Prostate gland (tissue), 2 donors: ENCODE measurements around the gene SLC4A3. TPM values are rescaled to one million over a fixed set of nuclear protein-coding genes. Genes with fewer than 3 reads are reported as not detected.

Experiments used
- DNase-seq: peaks from one replicate; pipeline ENCODE4 v3.0.0-alpha.2; 2019; ENCODE audit warnings: low spot score
- H3K27ac ChIP-seq, 2 donors: fragments of 200-600 bp; sonication (generic); 2 replicates each; pipeline ENCODE4 v1.5.1; 2017 to 2019
- H3K27me3 ChIP-seq: fragments of 200-600 bp; sonication (generic); replicated peaks from 2 replicates; pipeline ENCODE4 v1.5.1; 2019; ENCODE audit not compliant: insufficient read depth
- H3K36me3 ChIP-seq, 2 donors: fragments of 200-600 bp; sonication (generic); 1 replicate in 1 of 2; 2 replicates in 1 of 2; pipeline versions ENCODE4 v1.5.1 to v1.8.1; 2017 to 2019
- H3K4me1 ChIP-seq: fragments of 200-600 bp; sonication (generic); replicated peaks from 2 replicates; pipeline ENCODE4 v1.5.1; 2019
- H3K4me3 ChIP-seq, 2 donors: fragments of 200-600 bp; sonication (generic); 2 replicates each; pipeline ENCODE4 v1.5.1; 2017 to 2019
- H3K9me3 ChIP-seq: fragments of 200-600 bp; sonication (generic); 2 replicates; pipeline ENCODE4 v1.5.1; 2017
- CTCF ChIP-seq, 4 experiments: fragments of 200-600 bp in 2 of 4; fragments of 450-650 bp in 2 of 4; sonication (generic) in 2 of 4; IDR thresholded peaks; 1 replicate in 3 of 4; 2 replicates in 1 of 4; pipeline ENCODE4 v1.5.1; 2016 to 2019; ENCODE audit warnings: antibody characterized with exemption in 4 of 4, mild to moderate bottlenecking in 2 of 4, moderate library complexity in 2 of 4
- POLR2A ChIP-seq: fragments of 450-650 bp; IDR thresholded peaks from one replicate; pipeline ENCODE4 v1.6.1; 2016; ENCODE audit warnings: antibody characterized with exemption, mild to moderate bottlenecking
- POLR2AphosphoS5 ChIP-seq: sonication (generic); formaldehyde crosslinking; IDR thresholded peaks from one replicate; pipeline ENCODE4 v1.6.1; 2017; ENCODE audit warnings: antibody characterized with exemption
- WGBS: methylation state at CpG from one replicate; pipeline ENCODE4 v1.1.5; 2018; 5-methylcytosine and 5-hydroxymethylcytosine counted together
- intact Hi-C: fragments of 100-400 bp; cut with DNase I; formaldehyde crosslinking; loops from one replicate; pipeline ENCODE4 v1.14.2; 2022
- total RNA-seq, 2 donors: library from RNA; depleted of rRNA; stranded (reverse); fragments of >200 nt; gene quantifications; one replicate each; pipeline ENCODE4 v1.1.0, GENCODE V29; 2016

SLC4A3 gene
- total RNA-seq, 2 donors from 2014 or later: 7.6 to 44.6 TPM

GRCh38 chr2:219638217-219638947 is 11.0 kb downstream of the SLC4A3 start:
- Histone ChIP-seq H3K4me3 (no peak overlapping the region), H3K27me3 (no peaks in the 10 kb centered on the region), H3K27ac (no peak overlapping the region), H3K9me3 (no peaks in the 10 kb centered on the region), H3K36me3 (no peaks in the 10 kb centered on the region), H3K4me1 (peaks cover 4% of the 10 kb centered on the region)
- WGBS: 89% methylated on average over 17 of the region's 17 CpGs
- no peak for DNase-seq
- TF ChIP-seq CTCF (IDR thresholded peaks at IDR 0.05): no peak
- TF ChIP-seq POLR2A: no peak
- TF ChIP-seq POLR2AphosphoS5: no peak
- intact Hi-C loops: loop anchor here (10.0 kb wide), 1 partner anchor 244 kb away; no protein-coding TSS in a partner anchor

GRCh38 chr2:219638948-219639755 is 11.7 kb downstream of the SLC4A3 start:
- TF ChIP-seq CTCF (IDR thresholded peaks at IDR 0.05) (no peak), POLR2AphosphoS5 (no peak), POLR2A (no peak)
- no peak overlapping the region for H3K27ac ChIP-seq
- 84% methylated on average over 24 of the region's 24 CpGs for WGBS
- no peaks in the 10 kb centered on the region for H3K9me3 ChIP-seq
- no peaks in the 10 kb centered on the region for H3K36me3 ChIP-seq
- no peak for DNase-seq
- no peak overlapping the region for H3K4me3 ChIP-seq
- intact Hi-C loops: loop anchor here (10.0 kb wide), 1 partner anchor 244 kb away; no protein-coding TSS in a partner anchor
- no peaks in the 10 kb centered on the region for H3K27me3 ChIP-seq
- H3K4me1 ChIP-seq: peaks cover 4% of the 10 kb centered on the region

- no peak for TF ChIP-seq POLR2AphosphoS5
- 73% methylated on average over 7 of the region's 7 CpGs for WGBS
- DNase-seq: no peak
- Histone ChIP-seq H3K27ac (no peak overlapping the region), H3K27me3 (no peaks in the 10 kb centered on the region), H3K4me1 (peaks cover 4% of the 10 kb centered on the region), H3K36me3 (no peaks in the 10 kb centered on the region), H3K9me3 (no peaks in the 10 kb centered on the region), H3K4me3 (no peak overlapping the region)
- intact Hi-C loops: loop anchor here (1.0 to 5.0 kb wide), 2 partner anchors 46 to 99 kb away; no protein-coding TSS in a partner anchor
These were observed 14.1 kb downstream of the SLC4A3 start for GRCh38 chr2:219641390-219642068.

- DNase-seq: no peak
- no peak overlapping the region for H3K27ac ChIP-seq
- TF ChIP-seq CTCF (IDR thresholded peaks at IDR 0.05) (no peak), POLR2A (no peak), POLR2AphosphoS5 (no peak)
- peaks cover 4% of the 10 kb centered on the region for H3K4me1 ChIP-seq
- 81% methylated on average over 8 of the region's 8 CpGs for WGBS
- intact Hi-C loops: loop anchor here (1.0 to 5.0 kb wide), 2 partner anchors 45 to 100 kb away; no protein-coding TSS in a partner anchor
- no peak overlapping the region for H3K4me3 ChIP-seq
- H3K27me3 ChIP-seq: no peaks in the 10 kb centered on the region
- H3K9me3 ChIP-seq: no peaks in the 10 kb centered on the region
- no peaks in the 10 kb centered on the region for H3K36me3 ChIP-seq
These were observed 14.6 kb downstream of the SLC4A3 start for GRCh38 chr2:219642069-219642454.
